ENCODE data around the gene USP11. TPM values are rescaled to one million over a fixed set of nuclear protein-coding genes. Genes with fewer than 3 reads are reported as not detected.
A peak's percentile ranks its signal among the peaks of the same experiment; 100 is the strongest.

Gene USP11
- 10 to 100 TPM; 23.9 to 51.6 (median 27.7) TPM for total RNA-seq
- long read RNA-seq, donor 1, transcript USP11-204 (21 exons, 3,515 nt) = major isoform, 43 of 72 reads
- long read RNA-seq, donor 1, partial matches to known transcripts = 13 of 72 reads
- long read RNA-seq, donor 1, other reads (novel, unspliced or antisense) = 16 of 72 reads
- long read RNA-seq, donor 2, partial matches to known transcripts = 0 of 6 reads
- long read RNA-seq, donor 2, other reads (novel, unspliced or antisense) = 2 of 6 reads

GRCh38 chrX:47232803-47233332 is at the start of gene USP11:
USP11 (plus strand) TSS chrX:47233009; CDS start chrX:47233044, 35 bp downstream.
- Histone ChIP-seq H3K4me1 (ENCODE audit: low read depth) (no peaks in the 10 kb centered on the region), H3K4me3 (peak within 1 kb of the TSS; percentile 19), H3K9me3 (no peaks in the 10 kb centered on the region), H3K36me3 (ENCODE audit: low read depth) (no peaks in the 10 kb centered on the region)
- DNase-seq (peak in 2 of 3 donors; percentile 41 to 77), ATAC-seq (peak; percentile 13)
- TF ChIP-seq, protein P1, sequence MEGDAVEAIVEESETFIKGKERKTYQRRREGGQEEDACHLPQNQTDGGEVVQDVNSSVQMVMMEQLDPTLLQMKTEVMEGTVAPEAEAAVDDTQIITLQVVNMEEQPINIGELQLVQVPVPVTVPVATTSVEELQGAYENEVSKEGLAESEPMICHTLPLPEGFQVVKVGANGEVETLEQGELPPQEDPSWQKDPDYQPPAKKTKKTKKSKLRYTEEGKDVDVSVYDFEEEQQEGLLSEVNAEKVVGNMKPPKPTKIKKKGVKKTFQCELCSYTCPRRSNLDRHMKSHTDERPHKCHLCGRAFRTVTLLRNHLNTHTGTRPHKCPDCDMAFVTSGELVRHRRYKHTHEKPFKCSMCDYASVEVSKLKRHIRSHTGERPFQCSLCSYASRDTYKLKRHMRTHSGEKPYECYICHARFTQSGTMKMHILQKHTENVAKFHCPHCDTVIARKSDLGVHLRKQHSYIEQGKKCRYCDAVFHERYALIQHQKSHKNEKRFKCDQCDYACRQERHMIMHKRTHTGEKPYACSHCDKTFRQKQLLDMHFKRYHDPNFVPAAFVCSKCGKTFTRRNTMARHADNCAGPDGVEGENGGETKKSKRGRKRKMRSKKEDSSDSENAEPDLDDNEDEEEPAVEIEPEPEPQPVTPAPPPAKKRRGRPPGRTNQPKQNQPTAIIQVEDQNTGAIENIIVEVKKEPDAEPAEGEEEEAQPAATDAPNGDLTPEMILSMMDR (IDR thresholded peaks at IDR 0.05) = no peak
- intact Hi-C loops (cut with DNase I, micrococcal nuclease) = no loop called here

DNA sequence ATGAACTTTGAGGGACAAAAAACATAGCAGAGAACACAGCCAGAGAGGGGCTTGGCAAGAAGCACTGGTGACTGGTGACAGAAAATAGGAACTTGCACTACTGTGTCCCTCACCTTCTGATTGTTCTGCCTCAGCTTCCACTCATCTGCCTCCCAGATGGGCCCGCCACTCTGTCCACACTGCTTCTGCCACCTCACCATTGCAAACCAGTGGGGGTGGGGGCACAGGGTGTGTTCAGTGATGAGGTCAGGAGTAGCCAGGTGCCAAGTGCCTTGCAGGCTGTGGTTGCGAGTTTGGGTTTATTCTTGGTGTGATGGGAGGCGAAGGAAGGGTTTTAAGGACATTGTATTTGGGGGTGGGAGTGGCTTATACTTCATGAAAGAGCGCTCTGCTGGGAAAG is 48.3 kb upstream of the USP11 start:
- Histone ChIP-seq H3K36me3 (ENCODE audit: low read depth) (no peaks in the 10 kb centered on the region), H3K4me1 (ENCODE audit: low read depth) (no peaks in the 10 kb centered on the region), H3K4me3 (no peak overlapping the region), H3K9me3 (no peaks in the 10 kb centered on the region)
- ATAC-seq = no peak
- TF ChIP-seq, protein P1 (IDR thresholded peaks at IDR 0.05) = no peak
- DNase-seq = no peak
- intact Hi-C loops (cut with DNase I, micrococcal nuclease) = no loop called here

GRCh38 chrX:47185241-47185640 is 47.6 kb upstream of the USP11 start:
- TF ChIP-seq, protein P1 (IDR thresholded peaks at IDR 0.05) = no peak
- H3K4me3 ChIP-seq = no peak overlapping the region
- intact Hi-C loops (cut with DNase I, micrococcal nuclease) = no loop called here
- no peaks in the 10 kb centered on the region for H3K36me3 ChIP-seq (ENCODE audit: low read depth)
- ATAC-seq (no peak), DNase-seq (no peak)
- H3K4me1 ChIP-seq (ENCODE audit: low read depth) = no peaks in the 10 kb centered on the region
- H3K9me3 ChIP-seq = no peaks in the 10 kb centered on the region

DNA sequence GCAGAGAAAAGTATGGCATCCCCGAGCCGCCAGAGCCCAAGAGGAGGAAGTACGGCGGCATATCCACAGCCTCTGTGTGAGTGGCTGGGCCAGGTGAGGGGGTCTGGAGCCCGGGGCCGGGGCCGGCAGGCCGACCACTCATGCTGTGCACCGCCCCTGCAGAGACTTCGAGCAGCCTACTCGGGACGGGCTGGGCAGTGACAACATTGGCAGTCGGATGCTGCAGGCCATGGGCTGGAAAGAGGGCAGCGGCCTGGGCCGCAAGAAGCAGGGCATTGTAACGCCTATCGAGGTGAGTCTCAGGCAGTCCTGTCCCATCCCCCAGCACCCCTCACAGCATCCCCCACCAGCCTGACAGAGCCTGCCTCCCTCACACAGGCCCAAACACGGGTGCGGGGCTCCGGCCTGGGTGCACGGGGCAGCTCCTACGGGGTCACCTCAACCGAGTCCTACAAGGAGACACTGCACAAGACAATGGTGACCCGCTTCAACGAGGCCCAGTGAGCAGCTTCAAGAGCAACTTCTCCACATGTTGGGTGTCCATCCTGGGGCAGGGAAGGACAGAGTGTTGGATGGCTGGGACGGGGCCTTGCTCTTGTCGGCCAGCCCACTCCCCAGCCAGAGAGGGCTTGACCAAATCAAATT is 46.6 kb upstream of the USP11 start:
- Histone ChIP-seq H3K4me1 (ENCODE audit: low read depth) (no peaks in the 10 kb centered on the region), H3K9me3 (no peaks in the 10 kb centered on the region), H3K36me3 (ENCODE audit: low read depth) (no peaks in the 10 kb centered on the region), H3K4me3 (no peak overlapping the region)
- intact Hi-C loops (cut with DNase I, micrococcal nuclease) = no loop called here
- DNase-seq (no peak), ATAC-seq (no peak)
- TF ChIP-seq, protein P1 (IDR thresholded peaks at IDR 0.05) = no peak

GRCh38 chrX:47187106-47187677 is 45.6 kb upstream of the USP11 start:
- ATAC-seq (no peak), DNase-seq (no peak)
- H3K4me1 ChIP-seq (ENCODE audit: low read depth) = no peaks in the 10 kb centered on the region
- H3K4me3 ChIP-seq = no peak overlapping the region
- H3K9me3 ChIP-seq = no peaks in the 10 kb centered on the region
- TF ChIP-seq, protein P1 (IDR thresholded peaks at IDR 0.05) = no peak
- intact Hi-C loops (cut with DNase I, micrococcal nuclease) = no loop called here
- H3K36me3 ChIP-seq (ENCODE audit: low read depth) = no peaks in the 10 kb centered on the region

All from mucosa of descending colon (tissue), 3 donors.